T-helper 1 cell (primary cell): ENCODE results near the gene GOLGA6L22.
A peak's percentile ranks its signal among the peaks of the same experiment; 100 is the strongest.
"Not testable (repeated sequence)": the region's sequence is repeated elsewhere in the genome, so short reads cannot be mapped to it uniquely, and the experiment has no call there.

Experiments used
- DNase-seq, 5 donors: peaks; one replicate each; pipeline ENCODE4 v3.0.0-alpha.2; 2012 to 2020
- total RNA-seq, 4 donors: gene quantifications; one replicate each; lab custom pipeline; 2026; lab: John Stamatoyannopoulos, UW

Gene GOLGA6L22, protein sequence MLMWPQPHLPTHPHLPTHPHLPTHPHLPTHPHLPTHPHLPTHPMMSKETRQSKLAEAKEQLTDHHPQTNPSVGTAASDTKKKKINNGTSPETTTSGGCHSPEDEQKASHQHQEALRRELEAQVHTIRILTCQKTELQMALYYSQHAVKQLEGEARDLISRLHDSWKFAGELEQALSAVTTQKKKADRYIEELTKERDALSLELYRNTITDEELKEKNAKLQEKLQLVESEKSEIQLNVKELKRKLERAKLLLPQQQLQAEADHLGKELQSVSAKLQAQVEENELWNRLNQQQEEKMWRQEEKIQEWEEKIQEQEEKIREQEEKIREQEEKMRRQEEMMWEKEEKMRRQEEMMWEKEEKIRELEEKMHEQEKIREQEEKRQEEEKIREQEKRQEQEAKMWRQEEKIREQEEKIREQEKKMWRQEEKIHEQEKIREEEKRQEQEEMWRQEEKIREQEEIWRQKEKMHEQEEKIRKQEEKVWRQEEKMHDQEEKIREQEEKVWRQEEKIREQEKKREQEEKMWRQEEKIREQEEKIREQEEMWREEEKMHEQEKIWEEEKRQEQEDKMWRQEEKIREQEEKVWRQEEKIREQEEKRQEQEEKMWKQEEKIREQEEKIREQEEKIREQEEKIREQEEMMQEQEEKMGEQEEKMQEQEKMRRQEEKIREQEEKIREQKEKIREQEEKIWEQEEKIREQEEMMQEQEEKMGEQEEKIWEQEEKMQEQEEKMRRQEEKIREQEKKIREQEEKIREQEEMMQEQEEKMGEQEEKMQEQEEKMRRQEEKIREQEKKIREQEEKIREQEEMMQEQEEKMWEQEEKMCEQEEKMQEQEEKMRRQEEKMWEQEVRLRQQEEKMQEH
- total RNA-seq = 0 reads per million in 4 donors

DNA sequence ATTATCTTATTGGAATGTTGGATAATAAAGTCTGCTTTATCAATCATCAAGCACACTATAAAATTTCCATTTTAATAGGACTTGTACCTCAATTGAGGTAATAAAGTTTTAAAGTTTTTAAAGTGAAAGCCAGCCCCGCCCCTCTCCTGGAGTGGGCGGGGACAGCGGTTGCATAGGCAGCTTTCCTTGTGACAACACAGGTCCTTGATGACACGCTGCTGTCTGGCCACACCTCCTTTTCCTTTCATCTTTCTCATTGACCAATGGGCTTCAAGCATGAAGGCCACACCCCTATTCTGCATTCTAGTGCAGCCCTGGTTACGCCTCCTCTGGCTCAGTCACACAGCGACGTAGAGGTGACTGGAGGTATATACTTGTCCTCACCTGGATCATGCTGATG is at the start of gene GOLGA6L22:
Gene GOLGA6L22 (plus strand): TSS at position 301 of the 400 bp plus-strand sequence. CDS start 91 bp downstream, at position 392.
- not testable (repeated sequence) for DNase-seq

DNA sequence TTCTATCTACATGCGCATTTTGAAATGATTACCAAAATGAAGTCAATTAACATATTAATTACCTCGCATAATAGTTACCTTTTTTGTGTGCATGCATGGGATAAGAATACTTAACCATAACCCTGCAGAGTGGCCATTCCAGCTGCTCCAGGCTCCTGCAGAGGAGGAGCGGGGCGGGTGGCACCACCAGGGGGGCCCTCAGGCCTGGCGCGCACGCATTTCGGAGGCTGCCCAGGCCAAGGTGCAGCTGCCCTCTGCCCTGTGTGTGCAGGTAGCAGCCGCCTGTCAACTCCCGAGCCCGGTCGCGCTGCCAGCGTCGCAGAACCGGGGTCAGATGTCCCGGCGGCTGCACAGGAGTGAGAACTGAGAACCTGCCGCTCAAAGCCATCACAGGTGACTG is 41.4 kb upstream of the GOLGA6L22 start:
- not testable (repeated sequence) for DNase-seq

DNA sequence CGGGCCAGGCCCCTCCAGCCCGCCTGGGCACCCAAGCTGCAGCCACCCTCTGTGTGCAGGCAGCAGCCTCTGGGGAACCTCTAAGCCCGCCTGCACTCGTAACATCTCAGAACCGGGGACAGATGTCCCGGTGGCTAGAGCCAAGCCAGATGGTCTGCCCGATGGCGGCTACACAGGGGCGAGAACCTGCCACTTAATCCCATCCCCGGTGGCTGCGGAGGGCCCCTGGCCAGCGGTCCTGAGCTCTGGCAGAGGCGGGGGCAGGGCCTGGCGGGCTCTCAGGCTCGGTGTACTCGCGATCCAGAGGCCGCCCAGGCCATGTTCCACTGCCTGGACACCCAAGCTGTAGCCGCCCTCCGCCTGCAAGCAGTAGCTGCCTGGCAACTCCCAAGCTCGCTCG is 40.9 kb upstream of the GOLGA6L22 start:
- DNase-seq = not testable (repeated sequence)

DNA sequence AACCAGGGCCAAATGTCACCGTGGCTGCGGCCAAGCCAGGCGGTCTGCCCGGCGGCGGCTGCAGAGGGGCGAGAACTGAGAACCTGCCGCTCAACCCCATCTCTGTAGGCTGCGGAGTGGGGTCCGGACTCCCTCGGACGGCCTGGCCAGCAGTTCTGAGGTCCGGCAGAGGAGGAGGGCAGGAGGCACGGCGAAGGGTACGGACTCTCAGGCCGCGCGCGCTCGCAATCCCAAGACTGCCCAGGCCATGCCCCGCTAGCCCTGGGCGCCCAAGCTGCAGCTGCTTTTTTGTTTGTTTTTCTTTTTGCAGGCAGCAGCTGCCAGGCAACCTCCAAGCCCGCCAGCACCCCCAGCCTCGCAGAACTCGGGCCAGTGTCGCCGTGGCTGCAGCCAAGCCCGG is 40.5 kb upstream of the GOLGA6L22 start:
- DNase-seq = not testable (repeated sequence)

DNA sequence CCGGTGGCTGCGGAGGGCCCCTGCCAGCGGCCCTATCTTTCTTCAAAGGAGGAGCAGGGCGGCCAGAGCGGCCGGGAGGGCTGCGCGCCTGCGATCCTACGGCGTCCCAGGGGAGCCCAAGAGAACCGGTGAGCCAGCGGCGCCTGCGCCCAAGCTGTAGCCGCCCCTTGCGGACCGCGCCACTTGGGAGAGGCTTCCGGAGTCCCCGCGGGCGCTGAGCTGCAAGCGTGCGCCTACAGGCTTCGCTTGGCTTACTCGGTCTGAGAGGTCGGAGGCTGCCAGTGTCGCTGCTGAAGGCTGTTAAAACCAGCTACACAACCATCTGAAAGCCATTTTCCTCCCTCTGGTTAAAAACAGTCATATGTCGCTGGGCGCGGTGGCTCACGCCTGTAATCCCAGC is 40.0 kb upstream of the GOLGA6L22 start:
- not testable (repeated sequence) for DNase-seq

DNA sequence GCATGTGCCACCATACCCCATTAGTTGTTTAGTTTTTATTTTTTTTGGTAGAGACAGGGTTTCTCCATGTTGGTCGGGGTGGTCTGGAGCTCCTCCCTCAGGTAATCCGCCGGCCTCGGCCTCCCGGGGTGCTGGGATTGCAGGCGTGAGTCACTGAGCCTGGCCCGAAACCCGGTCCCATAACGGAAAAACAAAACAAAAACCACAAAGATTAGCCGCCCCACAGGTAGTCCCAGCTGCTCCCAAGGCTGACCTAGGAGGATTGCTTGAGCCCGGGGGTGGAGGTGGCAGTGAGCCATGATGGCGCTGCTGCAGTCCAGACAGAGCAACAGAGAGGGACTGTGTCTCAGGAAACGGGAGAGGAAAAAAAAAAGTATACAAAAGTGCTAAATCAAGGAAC is 38.4 kb upstream of the GOLGA6L22 start:
- not testable (repeated sequence) for DNase-seq

DNA sequence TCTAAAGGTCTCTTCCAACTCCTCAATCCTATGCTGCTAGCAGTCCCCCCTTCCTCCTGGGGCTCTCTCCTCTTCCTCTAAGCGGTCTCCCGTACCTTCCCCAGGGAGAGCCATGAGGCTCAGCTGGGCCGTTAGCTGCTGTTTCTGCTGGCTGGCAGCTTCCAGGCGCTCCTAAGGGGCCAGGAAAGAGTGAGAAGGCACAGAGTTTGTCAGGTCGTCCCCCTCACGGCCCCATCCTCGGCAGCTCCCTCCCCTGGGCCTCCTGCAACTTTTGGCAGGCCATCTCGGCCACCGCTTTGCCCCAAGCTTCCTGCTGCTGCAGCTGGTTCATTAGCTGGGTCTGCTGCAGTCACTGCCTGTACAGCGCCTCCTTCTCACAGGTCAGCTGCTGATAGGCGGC is 29.3 kb upstream of the GOLGA6L22 start:
- DNase-seq = not testable (repeated sequence)

DNA sequence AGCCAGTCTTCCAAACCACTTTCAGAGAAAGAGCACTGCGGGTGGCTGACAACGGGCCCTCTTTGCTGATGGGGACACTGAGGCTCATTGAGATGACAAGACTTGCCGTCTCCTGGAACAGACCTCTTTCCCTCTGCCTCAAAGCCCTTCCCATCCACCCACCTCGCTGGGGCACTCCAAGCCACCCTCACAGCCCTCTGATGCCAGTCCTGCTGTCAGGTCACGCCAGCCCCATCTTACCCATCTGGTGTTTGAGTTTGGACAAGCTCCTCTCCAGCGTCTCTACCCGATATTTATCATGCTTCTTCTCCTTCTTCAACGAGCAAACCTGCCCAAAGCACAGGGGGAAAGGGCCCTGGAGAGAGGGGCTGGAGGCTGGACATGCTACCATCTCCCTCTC is 27.0 kb upstream of the GOLGA6L22 start:
- DNase-seq = not testable (repeated sequence)

DNA sequence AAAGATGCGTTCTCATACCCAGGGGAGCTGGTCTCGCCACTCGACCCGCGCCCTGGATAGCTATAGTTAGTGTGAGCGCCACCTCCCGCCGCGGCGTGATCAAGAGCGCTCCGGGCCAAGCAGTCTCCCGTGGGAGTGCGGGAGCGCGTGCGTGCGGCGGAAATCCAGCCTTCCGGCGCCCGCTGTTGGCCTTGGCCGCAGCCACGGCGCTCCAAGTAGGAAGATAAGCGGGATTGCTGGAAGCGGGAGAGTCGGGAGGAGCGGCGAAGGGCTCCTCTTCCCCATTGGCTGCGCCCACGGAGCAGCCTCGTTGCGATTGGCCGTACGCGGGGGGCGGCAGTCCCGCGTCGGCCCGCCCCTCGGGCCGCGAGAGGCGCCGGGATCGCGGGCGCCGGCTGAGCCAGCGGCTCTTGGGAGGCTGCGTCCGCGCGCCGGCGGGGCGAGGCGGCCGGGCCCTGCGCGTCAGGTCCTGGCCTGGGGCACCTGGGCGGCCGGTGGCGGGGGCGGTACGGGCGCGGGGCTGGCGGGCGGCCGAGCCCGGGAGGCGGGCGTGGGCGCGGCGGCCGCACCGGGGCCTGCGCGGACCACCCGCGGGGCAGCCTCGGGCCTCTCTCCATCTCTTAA is 35.9 kb downstream of the GOLGA6L22 start:
- peak; percentile 2 to 45 (median 9) for DNase-seq

DNA sequence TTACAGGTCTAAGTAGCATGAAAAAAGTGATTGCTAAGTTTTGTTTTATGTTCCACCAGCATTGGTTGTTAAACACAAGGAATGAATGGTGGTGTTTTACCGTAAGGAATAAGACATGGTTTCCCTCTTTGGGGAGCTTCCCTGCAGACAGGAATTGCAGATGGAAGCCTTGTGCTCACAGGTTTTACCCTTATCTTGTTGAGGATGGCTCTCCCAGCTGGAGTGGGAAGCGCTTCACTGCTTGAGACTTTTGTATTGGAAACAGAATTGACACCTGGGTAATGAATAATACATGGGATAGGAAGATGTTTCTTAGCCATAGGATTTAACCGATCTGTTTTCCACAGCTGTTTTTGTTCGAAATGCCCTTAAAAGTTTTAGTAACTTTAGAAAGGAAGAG is 38.5 kb downstream of the GOLGA6L22 start:
- DNase-seq = not testable (repeated sequence)

DNA sequence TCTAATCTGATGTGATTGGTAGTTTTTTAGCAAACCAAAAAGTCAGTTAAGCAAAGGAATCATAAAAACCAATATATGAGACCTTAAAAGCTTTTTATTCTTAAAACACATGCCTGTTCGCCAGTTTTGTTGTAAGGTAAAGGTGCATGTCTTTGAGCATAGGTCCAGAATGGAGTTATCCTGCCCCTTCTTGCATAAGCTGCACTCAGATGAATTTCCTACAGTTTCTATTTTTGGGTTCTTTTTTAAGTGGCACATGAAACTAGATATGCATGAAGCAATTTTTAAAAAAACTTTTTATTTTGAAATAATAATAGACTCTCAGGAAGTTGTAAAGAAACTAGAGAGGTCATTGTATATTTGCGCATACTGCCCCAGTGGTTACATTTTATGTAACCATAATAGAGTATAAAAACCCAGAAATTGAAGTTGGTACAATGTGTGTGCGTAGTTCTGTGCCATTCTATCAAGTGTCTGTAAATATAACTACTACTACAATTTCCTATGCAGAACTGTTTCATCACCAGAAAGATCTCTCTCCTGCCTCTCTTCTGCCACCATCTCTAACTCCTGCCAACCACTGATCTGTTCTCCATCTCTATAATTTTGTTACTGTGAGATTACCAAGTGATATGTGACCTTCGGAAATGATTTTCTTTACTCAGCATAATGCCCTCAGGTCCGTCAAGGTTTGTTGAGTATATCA is 39.7 kb downstream of the GOLGA6L22 start:
- not testable (repeated sequence) for DNase-seq

DNA sequence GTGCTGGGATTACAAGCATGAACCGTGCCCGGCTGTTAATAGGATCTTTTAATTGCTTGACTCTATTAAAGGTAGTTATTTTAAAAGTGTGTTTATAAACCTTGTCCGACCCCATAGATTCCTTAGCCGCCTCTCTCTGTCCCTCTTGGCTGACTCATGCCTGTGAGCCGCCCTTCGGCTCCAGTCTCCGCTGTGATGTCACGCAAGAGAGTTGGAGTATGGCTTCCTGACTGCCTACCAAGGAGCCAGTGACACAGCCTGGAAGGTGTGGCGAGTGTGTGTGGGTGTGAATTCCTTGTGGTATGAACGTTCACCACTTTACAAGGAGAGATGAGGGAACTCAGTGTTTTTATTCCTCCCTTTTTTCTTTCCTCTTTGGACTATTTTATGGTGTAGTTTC is 43.6 kb downstream of the GOLGA6L22 start:
- DNase-seq = not testable (repeated sequence)

DNA sequence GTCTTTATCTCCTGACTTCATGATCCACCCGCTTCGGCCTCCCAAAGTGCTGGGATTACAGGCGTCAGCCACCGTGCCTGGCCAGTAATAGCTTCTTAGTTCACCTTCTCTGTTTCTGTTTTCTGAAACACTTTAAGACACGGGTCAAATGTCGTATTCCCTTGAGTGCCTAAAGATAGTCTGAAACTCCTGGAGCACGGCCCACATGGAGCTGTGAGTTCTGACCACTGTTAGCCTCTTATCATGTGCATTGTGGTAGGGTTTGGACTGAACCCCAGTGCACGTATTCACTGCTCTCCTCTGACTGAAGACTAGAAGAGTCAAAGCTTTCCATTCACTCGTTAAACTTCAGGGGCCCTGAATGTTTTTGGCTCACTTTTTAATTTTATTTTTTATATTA is 48.3 kb downstream of the GOLGA6L22 start:
- DNase-seq = not testable (repeated sequence)

DNA sequence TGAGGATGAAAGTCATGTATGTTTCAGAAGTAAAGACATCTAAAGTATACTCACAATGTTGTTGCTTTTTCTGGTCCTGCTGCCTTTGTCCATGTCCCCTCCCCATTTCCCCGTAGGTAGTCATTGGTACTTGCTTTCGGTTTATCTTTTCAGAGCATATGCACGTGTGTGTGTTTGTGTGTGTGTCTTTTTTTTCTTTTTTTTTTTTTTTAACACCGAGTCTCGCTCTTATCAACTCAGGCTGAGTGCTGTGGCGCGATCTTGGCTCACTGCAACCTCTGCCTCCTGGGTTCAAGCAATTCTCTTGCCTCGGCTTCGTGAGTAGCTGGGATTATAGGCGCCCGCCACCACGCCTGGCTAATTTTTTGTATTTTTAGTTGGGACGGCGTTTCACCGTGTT is 57.4 kb downstream of the GOLGA6L22 start:
- DNase-seq = not testable (repeated sequence)
